IPS-NIHi7 (cell line): Measurements from ENCODE around the gene HEMK1.

Source experiments
- DNase-seq: peaks from one replicate; pipeline ENCODE4 v3.0.0; 2012; ENCODE audit warnings: mixed read lengths; ENCODE audit errors: extremely low spot score

The HEMK1 gene

GRCh38 chr3:50600141-50600753 is 30.9 kb downstream of the HEMK1 start:
- DNase-seq, result no peak

- no peak for DNase-seq
These were observed 31.7 kb downstream of the HEMK1 start for GRCh38 chr3:50600841-50601591.

DNA sequence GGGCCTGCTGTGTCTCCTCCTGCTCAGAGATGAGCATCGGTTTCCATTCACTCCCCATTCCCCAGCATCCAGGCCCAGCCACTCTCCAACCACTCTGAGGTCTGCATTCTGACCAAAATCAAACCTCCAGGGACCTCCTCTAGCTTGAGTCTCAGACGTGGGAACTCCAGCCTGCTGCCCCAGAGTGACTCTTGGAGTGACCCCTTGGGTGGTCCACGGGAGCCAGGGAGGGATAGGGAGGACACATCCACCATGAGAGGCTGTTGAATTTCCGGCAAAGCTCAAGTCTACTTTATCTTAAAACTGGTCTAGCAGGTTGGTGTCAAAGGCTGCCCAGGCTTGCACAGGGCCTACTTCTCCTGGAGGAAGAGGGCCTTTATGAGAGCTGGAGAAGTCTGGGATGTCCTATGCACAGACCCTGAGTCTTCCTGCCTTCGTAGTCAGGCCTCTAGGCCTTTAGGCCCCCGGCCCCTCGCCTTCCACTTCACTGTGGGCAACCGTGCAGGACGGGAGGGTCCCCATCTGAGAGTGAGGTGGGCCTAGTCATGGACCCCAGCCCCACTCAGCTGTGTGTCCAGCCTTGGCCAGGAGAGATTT is 33.4 kb downstream of the HEMK1 start:
- no peak for DNase-seq

GRCh38 chr3:50603261-50604109 is 34.2 kb downstream of the HEMK1 start:
- DNase-seq, result no peak

GRCh38 chr3:50604110-50604621 is 34.8 kb downstream of the HEMK1 start:
- DNase-seq, result no peak

DNA sequence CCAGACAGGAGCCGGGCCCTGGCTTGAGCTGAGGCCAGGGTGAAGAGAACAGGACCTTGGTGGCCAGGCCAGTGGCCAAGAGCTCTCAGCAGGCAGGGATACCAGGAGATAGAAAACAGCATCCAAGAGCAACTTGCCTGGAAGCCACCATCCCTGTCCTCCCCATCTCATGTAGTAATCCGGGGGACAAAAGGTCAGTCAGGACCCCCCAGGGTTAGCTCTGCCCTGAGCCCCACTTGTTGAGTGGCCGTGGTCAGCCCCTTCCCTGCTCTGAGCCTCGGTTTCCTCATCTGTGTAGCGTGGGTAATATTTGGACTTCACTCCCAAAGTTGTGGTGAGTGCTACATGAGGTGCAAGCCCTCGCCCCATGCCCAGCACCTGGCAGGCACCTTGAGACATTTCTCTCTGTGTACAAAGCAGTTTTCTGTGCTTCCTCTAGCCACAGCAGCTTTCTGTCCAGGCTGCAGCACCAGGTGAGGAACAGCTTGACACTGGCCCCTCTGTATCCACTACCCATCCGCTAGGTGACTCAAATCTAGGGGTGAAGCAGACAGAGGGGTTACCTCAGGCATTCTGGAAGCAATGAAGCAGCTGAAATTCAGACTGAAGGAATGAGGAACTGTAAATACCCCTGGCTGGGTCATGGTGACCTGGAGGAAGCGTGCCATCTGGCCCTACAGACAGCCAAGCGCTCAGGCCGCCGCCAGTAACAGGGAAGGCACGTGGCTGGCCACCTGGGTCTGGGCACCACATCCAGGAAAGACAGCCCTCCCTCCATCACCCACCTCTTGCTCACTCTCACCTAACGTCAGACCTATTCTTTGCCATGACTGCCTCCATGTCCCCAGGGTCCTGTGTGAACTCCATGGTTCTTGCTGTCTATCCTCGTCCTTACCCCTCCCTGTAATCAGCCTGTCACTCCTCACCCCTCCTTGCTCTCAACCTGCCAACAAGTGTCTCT is 35.6 kb downstream of the HEMK1 start:
- no peak for DNase-seq

DNA sequence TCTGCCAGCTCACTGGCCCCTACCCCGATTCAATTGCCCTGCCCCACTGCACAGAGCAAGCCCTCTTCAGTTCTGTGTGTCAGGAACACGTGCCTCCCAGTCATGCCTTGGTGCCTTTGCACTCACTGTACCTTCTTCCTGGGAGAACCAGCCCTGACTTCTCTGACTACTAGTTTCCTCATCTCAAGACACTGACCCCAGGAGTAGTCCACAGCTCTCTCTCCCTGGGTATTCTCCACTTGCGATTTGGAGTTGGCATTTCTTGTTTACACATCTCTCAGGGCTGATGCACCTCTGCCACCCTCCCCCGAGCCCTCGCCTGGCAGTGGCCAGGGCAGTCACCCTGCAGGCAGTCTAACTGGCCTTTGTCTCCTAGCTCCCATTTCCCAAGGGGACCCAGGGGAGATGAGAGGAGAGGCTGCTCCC is 36.6 kb downstream of the HEMK1 start:
- DNase-seq, result no peak

- DNase-seq, result no peak
These were observed 37.3 kb downstream of the HEMK1 start for GRCh38 chr3:50606596-50606995.

DNA sequence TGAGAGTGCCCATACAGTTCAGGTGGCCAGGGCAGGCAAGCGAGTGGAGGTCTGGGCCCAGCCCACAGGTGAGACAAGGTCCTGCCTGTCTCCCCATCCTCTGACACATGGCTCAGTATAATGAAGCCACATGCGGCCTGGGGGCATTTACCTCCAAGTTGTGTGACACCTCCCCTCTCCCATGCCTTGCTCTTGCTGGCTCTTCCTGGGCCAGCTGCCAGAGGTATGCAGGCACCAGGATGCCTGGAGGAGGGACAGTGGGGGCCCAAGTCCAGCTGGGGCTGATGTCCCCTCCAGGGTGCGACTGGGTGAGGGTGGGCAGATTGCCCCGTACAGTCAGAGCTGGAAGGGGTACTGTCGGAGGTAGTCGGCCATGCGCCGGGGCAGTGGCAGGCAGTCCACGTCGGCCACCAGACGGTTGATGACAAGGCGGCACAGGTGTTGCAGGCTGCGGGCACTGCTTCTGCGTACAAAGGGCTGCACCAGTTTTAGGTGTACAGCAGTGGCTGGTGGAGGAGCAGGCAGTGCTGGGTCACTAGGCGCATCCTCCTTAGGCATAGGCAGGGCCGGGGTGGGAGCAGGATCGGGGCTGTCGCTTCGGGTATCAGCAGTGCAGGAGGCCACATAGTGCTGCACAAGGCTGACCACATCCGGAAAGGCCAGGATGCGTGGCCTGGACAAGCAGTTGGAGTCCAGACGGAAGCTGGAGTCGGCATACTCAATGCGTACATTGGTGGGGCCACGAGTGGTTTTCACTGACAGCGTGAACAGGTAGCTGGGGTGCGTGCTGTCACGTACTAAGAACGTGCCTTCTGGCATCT is 38.2 kb downstream of the HEMK1 start:
- no peak for DNase-seq

GRCh38 chr3:50608278-50608677 is 39.0 kb downstream of the HEMK1 start:
- no peak for DNase-seq

- no peak for DNase-seq
These were observed 39.9 kb downstream of the HEMK1 start for GRCh38 chr3:50609071-50609762.

DNA sequence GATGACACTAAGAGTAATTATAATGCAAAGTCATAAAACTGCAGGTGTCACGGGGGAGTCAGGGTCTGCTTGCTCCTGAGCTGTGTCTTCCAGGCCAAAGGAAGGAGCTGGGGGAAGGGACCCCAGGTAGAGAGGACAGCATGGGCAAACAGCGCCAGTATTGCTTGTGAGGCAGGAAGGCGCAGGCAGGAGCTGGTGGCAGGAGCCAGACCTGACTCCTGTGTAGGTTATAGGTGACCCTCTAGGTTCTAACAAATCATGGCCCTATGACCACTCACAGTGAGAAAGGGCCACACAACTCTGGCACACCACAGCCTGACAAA is 40.4 kb downstream of the HEMK1 start:
- no peak for DNase-seq

GRCh38 chr3:50610181-50610971 is 41.1 kb downstream of the HEMK1 start:
- no peak for DNase-seq

GRCh38 chr3:50610992-50611463 is 41.7 kb downstream of the HEMK1 start:
- DNase-seq, result no peak

GRCh38 chr3:50611464-50612233 is 42.3 kb downstream of the HEMK1 start, which contains the start of gene CISH:
TSS of gene CISH (minus strand) at chr3:50611774. CDS start at chr3:50611650, 124 bp downstream.
- DNase-seq, result peak; percentile 96

- no peak for DNase-seq
These were observed 43.0 kb downstream of the HEMK1 start for GRCh38 chr3:50612234-50612882.
